ENCODE measurements around the gene ADAMTS14.

- TF ChIP-seq POLR2AphosphoS5 (IDR thresholded peaks at IDR 0.05; ENCODE audit: low read depth, low read length) (no peak), TAF1 (IDR thresholded peaks at IDR 0.05; ENCODE audit: borderline replicate concordance, low read depth, low read length) (no peak)
Measured at GRCh38 chr10:70743879-70744278, 71.6 kb downstream of the ADAMTS14 start.

Data from GM12892 (cell line).